Ramos (cell line): ENCODE results near the gene OR52D1.

Experiments used
- in situ Hi-C: fragments of 300-500 bp; cut with MboI; formaldehyde crosslinking; loops from one replicate; pipeline ENCODE4 v1.14.3; 2022; ENCODE audit warnings: low sequenced_read_pairs; ENCODE audit not compliant: unreplicated experiment

OR52D1 gene

DNA sequence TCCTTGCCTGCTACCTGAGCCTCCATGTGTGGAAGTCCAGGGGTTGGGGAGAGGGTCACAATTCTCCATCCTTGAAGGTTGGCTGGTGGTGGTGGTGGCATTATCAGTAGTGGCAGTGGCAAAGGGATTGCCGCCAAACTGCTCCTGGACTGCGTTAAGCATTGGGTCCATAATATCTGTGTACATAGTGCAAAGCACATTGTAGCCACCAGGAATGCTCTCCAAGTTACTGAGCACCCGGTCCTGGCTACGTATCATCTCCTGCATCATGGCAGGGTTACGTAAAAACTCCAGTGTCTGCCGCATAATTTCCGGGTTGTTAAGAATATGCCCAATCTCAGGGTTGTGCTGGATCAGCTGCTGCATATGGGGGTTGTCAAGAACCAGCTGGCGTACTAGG, 20.1 kb downstream of the OR52D1 start:
- in situ Hi-C loops, result no loop called here

DNA sequence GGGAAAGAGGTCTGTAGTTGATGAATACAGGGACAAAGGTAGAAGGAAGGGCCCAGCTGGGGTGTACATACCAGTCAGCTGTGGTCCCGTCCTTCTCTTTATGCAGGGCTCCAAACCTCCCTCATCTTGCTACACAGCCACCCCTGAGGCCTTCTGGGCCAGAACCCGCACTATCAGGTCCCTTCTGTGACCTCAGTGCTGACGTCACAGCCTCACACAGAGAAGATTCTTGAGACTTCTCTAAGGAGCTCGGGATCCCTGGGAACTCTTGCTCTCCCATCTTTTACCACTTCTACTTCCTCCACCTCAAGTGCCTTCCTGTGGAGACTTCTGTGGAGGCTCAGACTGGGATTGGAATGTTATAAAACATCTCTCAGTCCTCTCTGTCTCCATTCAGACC, 21.3 kb downstream of the OR52D1 start, which contains the start of gene UBQLN3:
Gene UBQLN3, minus strand, starts transcription at position 155 of the 400 bp plus-strand sequence. CDS start 399 bp downstream, outside the sequence.
- in situ Hi-C loops, result no loop called here

DNA sequence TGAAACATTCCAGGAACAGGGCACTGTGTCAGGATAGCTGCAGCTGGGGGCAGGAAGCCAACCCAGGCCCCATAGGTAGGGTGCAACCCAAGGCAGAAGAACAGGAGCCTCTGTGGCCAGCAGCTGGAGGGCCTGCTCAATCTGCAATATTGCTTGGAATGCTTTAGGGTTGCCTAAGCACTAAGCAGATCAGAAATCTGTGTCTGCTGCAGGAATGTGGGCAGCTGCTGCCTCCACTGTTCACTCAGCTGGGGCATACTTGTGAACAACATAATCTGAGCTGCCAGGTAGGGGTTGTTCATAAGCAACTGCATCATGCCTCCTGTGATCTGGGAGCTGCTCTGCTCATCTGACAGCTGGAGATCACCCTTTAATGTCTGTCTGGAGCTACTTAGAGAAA, 26.4 kb downstream of the OR52D1 start:
- in situ Hi-C loops, result no loop called here

DNA sequence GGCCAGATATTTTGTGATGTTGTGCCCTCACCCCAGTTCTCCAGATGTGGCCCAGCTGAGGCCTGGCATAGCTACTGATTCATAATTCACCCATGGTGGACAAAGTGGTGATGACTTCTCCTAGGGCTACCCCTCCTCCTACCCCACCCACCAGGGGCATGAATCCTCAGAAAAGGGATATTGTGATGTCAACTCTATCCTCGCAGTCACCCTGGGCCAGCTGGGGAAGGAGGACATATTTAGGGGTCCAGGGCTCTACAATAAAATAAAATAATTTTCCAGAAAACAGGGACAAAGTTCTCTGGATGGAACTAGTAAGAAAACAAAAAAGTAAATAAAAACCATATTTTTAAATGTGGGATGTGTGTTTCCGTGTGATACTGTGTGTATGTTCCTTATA, 28.1 kb downstream of the OR52D1 start, which contains the start of gene UBQLNL:
Gene UBQLNL, minus strand, starts transcription at position 101 of the 400 bp plus-strand sequence. CDS start 258 bp downstream, outside the sequence.
- in situ Hi-C loops, result no loop called here

DNA sequence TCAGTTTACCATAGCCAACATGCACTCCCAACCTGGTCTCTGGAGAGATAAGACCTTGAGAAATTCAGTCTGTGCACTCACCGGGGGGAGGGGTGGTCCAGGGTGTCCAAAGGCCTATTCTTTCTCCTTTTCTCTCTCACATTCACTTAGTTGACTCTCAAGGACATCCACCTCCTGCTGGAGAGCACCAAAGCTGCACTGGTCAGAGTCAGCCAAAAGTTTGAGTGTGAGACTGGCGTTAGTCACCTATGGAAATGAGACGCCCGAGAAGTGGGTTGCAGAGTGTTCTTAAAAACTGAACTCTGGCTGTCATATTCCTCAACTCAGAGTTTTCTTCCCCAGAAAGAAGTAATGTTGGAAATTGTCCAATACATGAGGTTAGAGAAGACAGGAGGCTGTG, 33.1 kb downstream of the OR52D1 start:
- in situ Hi-C loops, result no loop called here

DNA sequence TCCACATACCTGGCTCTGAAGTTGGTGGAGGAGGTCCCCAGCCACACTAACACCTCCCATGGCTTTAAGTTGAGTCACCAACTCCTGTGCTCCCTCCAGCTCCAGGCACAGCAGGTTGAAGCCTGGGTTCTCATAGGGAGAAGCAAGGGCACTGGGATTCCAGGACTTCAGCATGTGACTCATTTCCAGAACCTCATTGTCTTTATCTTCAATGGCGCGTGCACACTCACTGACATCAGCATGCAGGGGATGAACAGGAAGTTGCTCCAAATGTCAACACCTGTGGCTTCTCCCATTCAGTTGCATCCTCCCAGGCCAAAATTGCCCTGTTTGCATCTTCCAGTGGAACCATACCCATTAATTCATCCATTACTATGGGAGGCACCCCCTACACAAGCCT, 33.8 kb downstream of the OR52D1 start:
- in situ Hi-C loops, result no loop called here

DNA sequence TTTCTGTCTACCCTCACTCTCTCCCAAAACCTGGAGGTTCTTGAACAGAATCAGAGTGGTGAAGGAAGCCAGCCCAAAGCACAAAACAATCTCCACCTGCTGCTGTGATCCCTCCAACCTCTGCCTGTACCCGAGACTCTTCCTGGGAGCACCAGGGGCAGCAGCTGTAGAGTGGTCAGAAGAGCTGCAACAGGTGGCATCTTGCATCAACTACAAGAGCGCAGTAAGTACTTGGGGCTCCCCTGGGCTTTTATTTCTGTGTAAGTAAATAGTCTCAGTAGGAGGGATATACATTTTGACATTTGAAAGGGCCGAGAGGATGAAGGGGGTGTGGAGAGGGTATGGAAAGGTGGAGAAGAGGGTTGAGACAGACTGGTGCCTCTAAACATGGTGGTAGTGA, 36.3 kb downstream of the OR52D1 start:
- in situ Hi-C loops, result no loop called here

DNA sequence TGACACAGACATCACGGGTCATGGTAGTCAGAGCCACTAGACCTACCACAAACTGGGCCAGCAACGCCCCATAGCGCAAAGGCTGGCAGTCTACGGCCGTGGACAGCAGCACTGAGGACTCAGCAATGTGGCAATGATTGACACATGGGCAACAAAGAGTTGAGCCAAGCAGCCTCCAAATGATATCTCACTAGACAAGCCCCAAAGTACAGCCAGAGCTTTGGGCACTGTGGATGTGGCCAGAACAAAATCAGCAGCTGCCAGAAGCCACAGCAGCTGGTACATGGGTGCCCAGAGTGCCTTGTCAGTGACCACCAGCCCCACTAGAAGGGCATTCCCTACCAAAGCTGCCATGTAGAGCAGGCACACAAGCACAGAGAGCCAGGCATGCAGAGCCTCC, 39.2 kb downstream of the OR52D1 start:
- in situ Hi-C loops, result no loop called here

DNA sequence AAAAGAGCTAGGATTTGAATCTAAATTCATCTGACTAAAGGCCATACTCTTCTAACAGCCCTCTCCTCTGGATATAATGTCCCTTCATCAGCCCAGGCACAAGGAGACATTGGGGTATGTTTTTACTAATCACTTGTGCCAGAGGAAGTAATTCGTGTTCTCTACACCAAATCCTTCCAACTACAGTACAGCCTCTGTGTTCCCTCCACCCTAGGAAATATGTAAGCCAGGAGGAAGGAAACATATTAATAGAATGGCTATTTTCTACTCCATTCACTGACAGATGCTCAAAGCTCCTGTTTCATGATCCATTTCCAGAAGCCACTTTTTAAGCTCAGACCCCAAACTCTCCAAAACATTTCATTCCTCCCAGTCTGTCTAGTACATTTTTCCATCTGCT, 40.0 kb downstream of the OR52D1 start:
- in situ Hi-C loops, result no loop called here

DNA sequence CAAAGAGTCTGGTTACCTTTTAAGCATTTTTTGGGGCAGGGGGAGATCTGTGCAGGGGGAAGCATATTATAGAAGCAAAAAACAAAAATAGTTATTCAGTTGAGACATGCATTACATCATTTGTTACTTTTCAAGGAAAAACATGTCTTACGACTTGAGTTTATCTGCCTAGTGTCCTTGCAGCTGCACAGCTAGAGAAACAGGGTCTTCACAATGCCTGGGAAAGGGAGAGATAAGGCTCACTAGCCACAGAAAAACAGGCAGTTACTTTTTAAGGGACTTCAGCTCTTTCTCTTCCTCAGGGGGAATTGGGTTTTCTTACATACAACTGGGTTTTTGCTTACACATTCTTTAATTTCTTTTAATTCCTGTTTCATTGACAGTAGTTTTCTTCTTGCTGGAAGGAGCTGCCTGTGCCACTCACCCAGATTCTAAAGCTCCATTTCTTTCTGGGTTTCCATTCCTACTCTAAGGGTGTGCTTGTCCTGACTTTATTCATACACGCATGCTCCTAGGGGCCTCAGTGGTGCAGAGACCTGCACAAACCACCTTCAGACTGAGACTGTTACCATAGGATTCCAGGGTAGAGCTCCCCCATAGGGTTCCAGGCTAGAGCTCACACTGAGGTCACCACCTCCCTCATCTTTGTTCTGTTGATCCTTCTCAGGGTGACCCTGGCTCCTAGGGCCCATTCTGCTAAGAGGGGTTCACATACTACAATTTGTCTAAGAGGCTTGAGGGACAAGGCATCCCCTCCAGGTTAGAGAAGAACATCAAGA, 42.8 kb downstream of the OR52D1 start:
- in situ Hi-C loops, result no loop called here

DNA sequence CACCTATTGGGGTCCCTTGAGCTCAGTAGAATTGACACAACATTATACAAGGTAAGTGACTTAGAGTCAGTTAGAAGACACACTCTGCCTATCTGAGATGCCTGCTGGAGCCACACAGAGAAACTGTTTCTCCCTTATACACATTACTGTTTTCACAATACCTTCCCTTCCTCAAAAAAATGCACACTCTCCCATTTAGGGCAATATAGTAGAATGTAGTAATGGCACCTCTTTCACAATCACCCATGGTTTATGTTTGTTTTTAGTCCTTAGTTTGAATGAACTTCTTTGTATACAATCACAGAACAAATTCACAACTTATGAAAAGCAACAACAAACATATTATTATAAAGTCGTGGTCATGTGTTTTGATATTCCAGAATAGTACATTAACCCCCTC, 45.6 kb downstream of the OR52D1 start:
- in situ Hi-C loops, result no loop called here

DNA sequence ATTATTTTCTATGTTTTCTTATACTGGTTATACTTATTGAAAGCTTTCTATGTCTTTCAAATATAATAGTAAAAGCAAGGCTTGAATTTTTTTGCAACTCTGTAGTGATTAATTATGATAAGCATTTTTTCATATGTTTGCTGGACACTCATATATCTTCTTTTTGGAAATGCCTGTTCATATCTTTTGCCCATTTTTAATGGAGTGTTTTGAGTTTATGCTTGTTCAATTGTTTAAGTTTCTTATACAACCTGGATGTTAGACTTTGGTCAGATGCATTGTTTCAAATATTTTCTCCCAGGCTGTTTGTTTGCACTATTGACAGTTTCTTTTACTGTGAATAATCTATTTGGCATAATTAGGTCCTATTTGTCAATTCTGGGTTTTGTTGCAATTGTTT, 48.0 kb downstream of the OR52D1 start:
- in situ Hi-C loops, result no loop called here
